ENCODE measurements around the gene WNT5A. TPM values are rescaled to one million over a fixed set of nuclear protein-coding genes. Genes with fewer than 3 reads are reported as not detected.

Gene WNT5A
- total RNA-seq, 1 donor from 2014 or later = 45.8 TPM

DNA sequence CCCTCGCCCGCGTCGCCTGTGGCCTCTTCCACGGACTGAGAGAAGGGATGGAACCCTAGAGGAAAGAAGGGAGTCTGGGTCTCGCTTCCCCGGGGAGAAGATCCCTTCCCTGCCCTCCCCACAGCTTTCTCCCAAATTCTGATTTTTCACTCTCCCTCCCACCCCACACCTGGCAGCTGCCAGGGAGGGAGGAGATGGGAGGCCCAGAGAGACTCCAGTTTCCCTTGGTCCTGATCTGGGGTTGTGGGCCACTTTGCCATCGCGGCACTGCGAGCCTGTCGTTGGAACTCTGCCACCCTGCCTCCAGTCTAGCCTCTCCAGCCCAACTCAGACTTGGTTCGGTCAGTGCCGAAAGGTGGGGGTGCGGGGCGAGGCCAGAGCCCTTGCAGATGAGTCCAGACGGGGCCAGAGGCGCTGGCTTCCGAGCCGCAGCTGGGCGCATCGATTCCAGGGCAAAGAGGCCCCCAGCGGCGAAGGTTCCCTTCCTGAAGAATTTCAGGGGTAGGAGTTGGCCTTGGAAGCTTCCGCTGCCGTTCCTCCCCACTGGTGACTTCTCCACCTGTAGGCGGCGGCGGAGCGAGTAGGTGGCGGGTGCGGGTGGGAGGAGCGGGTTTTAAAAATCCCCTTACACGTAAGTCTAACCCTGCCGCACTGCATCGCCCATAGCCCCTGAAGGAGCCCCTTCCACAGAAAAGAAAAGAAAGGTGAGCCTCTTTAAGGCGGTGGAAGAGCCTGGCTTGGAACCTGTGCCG is 5.2 kb downstream of the WNT5A start:
- peaks cover 24% of the 10 kb centered on the region for H3K36me3 ChIP-seq (ENCODE audit: insufficient read depth, low read length)
- peaks cover 42% of the 10 kb centered on the region for H3K4me1 ChIP-seq (ENCODE audit: insufficient read depth, low read length)
- no peaks in the 10 kb centered on the region for H3K9me3 ChIP-seq (ENCODE audit: insufficient read depth, low read depth, low read length)
- H3K4me2 ChIP-seq (ENCODE audit: low read length) = peak overlapping the region; percentile 97
- H3K36me3 Mint-ChIP-seq (ENCODE audit: low read depth, unreplicated experiment) = peaks cover 6% of the 10 kb centered on the region
- H3K27ac ChIP-seq (ENCODE audit: low read depth, low read length) = peak overlapping the region; percentile 97
- peak overlapping the region; percentile 99 for H3K9ac ChIP-seq (ENCODE audit: low read length)
- DNase-seq (ENCODE audit: low read depth) = peak; percentile 57
- no peak for FAIRE-seq
- H3K4me3 Mint-ChIP-seq (ENCODE audit: unreplicated experiment) = peak overlapping the region; percentile 79
- no peak overlapping the region for H2AFZ ChIP-seq (ENCODE audit: low read depth, low read length)
- TF ChIP-seq EZH2 (IDR thresholded peaks at IDR 0.05; ENCODE audit: insufficient read depth, low read length) = no peak
- TF ChIP-seq, protein P1, sequence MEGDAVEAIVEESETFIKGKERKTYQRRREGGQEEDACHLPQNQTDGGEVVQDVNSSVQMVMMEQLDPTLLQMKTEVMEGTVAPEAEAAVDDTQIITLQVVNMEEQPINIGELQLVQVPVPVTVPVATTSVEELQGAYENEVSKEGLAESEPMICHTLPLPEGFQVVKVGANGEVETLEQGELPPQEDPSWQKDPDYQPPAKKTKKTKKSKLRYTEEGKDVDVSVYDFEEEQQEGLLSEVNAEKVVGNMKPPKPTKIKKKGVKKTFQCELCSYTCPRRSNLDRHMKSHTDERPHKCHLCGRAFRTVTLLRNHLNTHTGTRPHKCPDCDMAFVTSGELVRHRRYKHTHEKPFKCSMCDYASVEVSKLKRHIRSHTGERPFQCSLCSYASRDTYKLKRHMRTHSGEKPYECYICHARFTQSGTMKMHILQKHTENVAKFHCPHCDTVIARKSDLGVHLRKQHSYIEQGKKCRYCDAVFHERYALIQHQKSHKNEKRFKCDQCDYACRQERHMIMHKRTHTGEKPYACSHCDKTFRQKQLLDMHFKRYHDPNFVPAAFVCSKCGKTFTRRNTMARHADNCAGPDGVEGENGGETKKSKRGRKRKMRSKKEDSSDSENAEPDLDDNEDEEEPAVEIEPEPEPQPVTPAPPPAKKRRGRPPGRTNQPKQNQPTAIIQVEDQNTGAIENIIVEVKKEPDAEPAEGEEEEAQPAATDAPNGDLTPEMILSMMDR (IDR thresholded peaks at IDR 0.05; ENCODE audit: insufficient read depth, low read depth, low read length) = peak; percentile 22
- H3K27me3 Mint-ChIP-seq (ENCODE audit: low read depth, unreplicated experiment) = no peaks in the 10 kb centered on the region
- peaks cover 22% of the 10 kb centered on the region for H3K4me1 Mint-ChIP-seq (ENCODE audit: low read depth, unreplicated experiment)
- no peaks in the 10 kb centered on the region for H3K27me3 ChIP-seq (ENCODE audit: insufficient read depth, low read length)
- H3K9me3 Mint-ChIP-seq (ENCODE audit: unreplicated experiment) = no peaks in the 10 kb centered on the region
- H3K27ac Mint-ChIP-seq (ENCODE audit: unreplicated experiment) = peak overlapping the region; percentile 60
- peaks cover 99% of the 10 kb centered on the region for H3K79me2 ChIP-seq (ENCODE audit: insufficient read depth, low read length)
- H4K20me1 ChIP-seq (ENCODE audit: insufficient read depth, low read length) = peaks cover 4% of the 10 kb centered on the region
- peak overlapping the region; percentile 77 for H3K4me3 ChIP-seq (ENCODE audit: insufficient read depth, low read depth, low read length)

DNA sequence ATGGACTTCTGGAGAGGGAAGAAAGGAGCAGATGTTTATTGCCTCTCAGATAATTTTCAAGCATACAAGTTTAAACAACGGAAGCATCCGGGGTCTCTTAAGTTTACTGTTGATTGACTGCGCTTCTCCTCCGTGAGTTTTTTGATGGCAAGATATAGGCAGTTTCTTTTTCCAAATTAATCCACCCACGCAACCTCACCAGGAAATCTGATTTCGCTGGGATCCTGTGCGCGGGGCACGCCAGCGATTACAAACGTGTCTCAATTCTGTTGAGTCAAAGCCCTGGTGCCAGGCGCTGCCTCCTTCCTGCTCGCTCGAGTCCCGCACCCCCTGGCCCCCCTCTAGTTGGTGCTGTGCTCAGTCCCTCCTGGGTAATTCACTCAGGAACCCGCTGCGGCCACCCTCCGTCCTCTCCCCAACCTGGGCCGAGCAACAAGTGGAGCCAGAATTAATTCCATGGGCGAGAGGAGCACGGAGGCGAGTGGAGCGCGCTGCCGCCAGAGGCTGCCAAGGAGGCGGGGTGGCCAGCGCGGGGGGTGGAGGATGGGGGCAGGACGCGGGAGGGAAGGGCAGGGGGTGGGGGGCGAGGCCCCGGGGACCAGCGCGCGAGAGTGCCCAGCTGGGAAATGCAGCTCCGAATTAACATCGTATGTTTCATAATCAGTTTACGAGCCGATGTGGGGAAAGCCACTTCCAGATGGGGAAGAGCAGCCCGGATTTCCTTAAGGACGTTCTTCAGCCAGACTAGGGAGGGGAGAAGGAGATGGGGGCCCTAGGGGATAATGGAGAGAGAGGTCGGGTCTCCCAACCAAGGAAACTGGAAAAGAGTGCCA is 6.0 kb downstream of the WNT5A start:
- no peaks in the 10 kb centered on the region for H3K9me3 ChIP-seq (ENCODE audit: insufficient read depth, low read depth, low read length)
- H3K9ac ChIP-seq (ENCODE audit: low read length) = peak overlapping the region; percentile 99
- DNase-seq (ENCODE audit: low read depth) (peak; percentile 73), FAIRE-seq (peak; percentile 17)
- Mint-ChIP-seq H3K4me3 (ENCODE audit: unreplicated experiment) (peak overlapping the region; percentile 87), H3K36me3 (ENCODE audit: low read depth, unreplicated experiment) (peaks cover 13% of the 10 kb centered on the region), H3K9me3 (ENCODE audit: unreplicated experiment) (no peaks in the 10 kb centered on the region), H3K4me1 (ENCODE audit: low read depth, unreplicated experiment) (peaks cover 30% of the 10 kb centered on the region), H3K27me3 (ENCODE audit: low read depth, unreplicated experiment) (no peaks in the 10 kb centered on the region), H3K27ac (ENCODE audit: unreplicated experiment) (peak overlapping the region; percentile 60)
- no peak for TF ChIP-seq EZH2 (IDR thresholded peaks at IDR 0.05; ENCODE audit: insufficient read depth, low read length)
- TF ChIP-seq, protein P1 (IDR thresholded peaks at IDR 0.05; ENCODE audit: insufficient read depth, low read depth, low read length) = no peak
- peaks cover 28% of the 10 kb centered on the region for H3K36me3 ChIP-seq (ENCODE audit: insufficient read depth, low read length)
- peak overlapping the region; percentile 97 for H3K27ac ChIP-seq (ENCODE audit: low read depth, low read length)
- H2AFZ ChIP-seq (ENCODE audit: low read depth, low read length) = no peak overlapping the region
- H4K20me1 ChIP-seq (ENCODE audit: insufficient read depth, low read length) = peaks cover 7% of the 10 kb centered on the region
- peak overlapping the region; percentile 97 for H3K4me2 ChIP-seq (ENCODE audit: low read length)
- peaks cover 99% of the 10 kb centered on the region for H3K79me2 ChIP-seq (ENCODE audit: insufficient read depth, low read length)
- no peaks in the 10 kb centered on the region for H3K27me3 ChIP-seq (ENCODE audit: insufficient read depth, low read length)
- peaks cover 49% of the 10 kb centered on the region for H3K4me1 ChIP-seq (ENCODE audit: insufficient read depth, low read length)
- H3K4me3 ChIP-seq (ENCODE audit: insufficient read depth, low read depth, low read length) = peak overlapping the region; percentile 95

All from astrocyte (in vitro differentiated cells and primary cell).